Prostate gland (tissue), 2 donors: ENCODE results near the gene ELFN1.

Source experiments
- POLR2A ChIP-seq: fragments of 450-650 bp; IDR thresholded peaks from one replicate; pipeline ENCODE4 v1.6.1; 2016; ENCODE audit warnings: antibody characterized with exemption, mild to moderate bottlenecking
- TF ChIP-seq, protein P1 (sequence below), 4 experiments: fragments of 200-600 bp in 2 of 4; fragments of 450-650 bp in 2 of 4; sonication (generic) in 2 of 4; IDR thresholded peaks; 1 replicate in 3 of 4; 2 replicates in 1 of 4; pipeline ENCODE4 v1.5.1; 2016 to 2019; ENCODE audit warnings: antibody characterized with exemption in 4 of 4, mild to moderate bottlenecking in 2 of 4, moderate library complexity in 2 of 4

DNA sequence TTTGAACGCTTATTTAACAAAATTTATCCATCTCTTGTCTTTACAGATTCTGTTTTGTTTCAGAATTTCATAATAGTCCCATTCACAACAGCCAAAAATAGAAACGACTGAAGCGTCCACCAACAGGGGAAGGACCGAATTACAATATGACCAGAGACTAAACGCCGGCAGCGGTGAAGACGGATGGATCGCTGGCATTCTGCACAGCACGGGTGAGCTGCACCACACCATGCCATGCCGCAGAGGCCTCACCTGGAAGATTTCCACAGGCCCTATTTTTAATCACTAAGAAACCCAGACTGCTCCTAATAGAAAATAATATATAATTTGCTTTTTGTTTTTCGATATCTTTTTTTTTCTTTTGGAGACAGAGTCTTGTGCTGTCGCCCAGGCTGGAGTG, 91.0 kb downstream of the ELFN1 start:
- TF ChIP-seq, protein P1, sequence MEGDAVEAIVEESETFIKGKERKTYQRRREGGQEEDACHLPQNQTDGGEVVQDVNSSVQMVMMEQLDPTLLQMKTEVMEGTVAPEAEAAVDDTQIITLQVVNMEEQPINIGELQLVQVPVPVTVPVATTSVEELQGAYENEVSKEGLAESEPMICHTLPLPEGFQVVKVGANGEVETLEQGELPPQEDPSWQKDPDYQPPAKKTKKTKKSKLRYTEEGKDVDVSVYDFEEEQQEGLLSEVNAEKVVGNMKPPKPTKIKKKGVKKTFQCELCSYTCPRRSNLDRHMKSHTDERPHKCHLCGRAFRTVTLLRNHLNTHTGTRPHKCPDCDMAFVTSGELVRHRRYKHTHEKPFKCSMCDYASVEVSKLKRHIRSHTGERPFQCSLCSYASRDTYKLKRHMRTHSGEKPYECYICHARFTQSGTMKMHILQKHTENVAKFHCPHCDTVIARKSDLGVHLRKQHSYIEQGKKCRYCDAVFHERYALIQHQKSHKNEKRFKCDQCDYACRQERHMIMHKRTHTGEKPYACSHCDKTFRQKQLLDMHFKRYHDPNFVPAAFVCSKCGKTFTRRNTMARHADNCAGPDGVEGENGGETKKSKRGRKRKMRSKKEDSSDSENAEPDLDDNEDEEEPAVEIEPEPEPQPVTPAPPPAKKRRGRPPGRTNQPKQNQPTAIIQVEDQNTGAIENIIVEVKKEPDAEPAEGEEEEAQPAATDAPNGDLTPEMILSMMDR (IDR thresholded peaks at IDR 0.05): no peak
- no peak for TF ChIP-seq POLR2A
